WTC11 (cell line): ENCODE results near the gene TAAR9. TPM values are rescaled to one million over a fixed set of nuclear protein-coding genes. Genes with fewer than 3 reads are reported as not detected.
A peak's percentile ranks its signal among the peaks of the same experiment; 100 is the strongest.
"Not testable (repeated sequence)": the region's sequence is repeated elsewhere in the genome, so short reads cannot be mapped to it uniquely, and the experiment has no call there.

Experiments used
- ATAC-seq: fragments of 200-7000 bp; cut with Tn5 transposase; 2 replicates; pipeline ENCODE4 v1.10.0; 2021; ENCODE audit warnings: mild to moderate bottlenecking, moderate library complexity
- CTCF ChIA-PET: fragments of 300-600 bp; sonication (Branson Sonifier 250); formaldehyde crosslinking; loops from one replicate; lab custom pipeline; 2021; ENCODE audit warnings: antibody characterized with exemption; lab: Charles Lee
- POLR2A ChIA-PET: fragments of 350-600 bp; sonication (Branson Sonifier 250); formaldehyde crosslinking; loops from one replicate; lab custom pipeline; 2021; ENCODE audit warnings: antibody characterized with exemption; lab: Charles Lee
- DNase-seq: peaks from one replicate; pipeline ENCODE4 v3.0.0; 2021; ENCODE audit warnings: low spot score
- H3K27ac Mint-ChIP-seq: 2 replicates; pipeline ENCODE4 v1.8.0; 2021; ENCODE audit warnings: mixed read lengths
- H3K27me3 Mint-ChIP-seq: 2 replicates; pipeline ENCODE4 v1.8.0; 2021; ENCODE audit warnings: low read depth, mild to moderate bottlenecking, moderate library complexity, mixed read lengths
- H3K36me3 Mint-ChIP-seq: 2 replicates; pipeline ENCODE4 v1.8.0; 2021; ENCODE audit warnings: mixed read lengths
- H3K4me1 Mint-ChIP-seq: 2 replicates; pipeline ENCODE4 v1.8.0; 2022; ENCODE audit warnings: mixed read lengths
- H3K4me3 Mint-ChIP-seq: 2 replicates; pipeline ENCODE4 v1.8.0; 2021; ENCODE audit warnings: mild to moderate bottlenecking, moderate library complexity, mixed read lengths
- H3K9me3 Mint-ChIP-seq: 2 replicates; pipeline ENCODE4 v1.8.0; 2021; ENCODE audit warnings: mixed read lengths
- ELF4 ChIP-seq: sonication (generic); formaldehyde crosslinking; IDR thresholded peaks from 2 replicates; pipeline ENCODE4 v1.8.1; 2022; ENCODE audit warnings: low read depth, mild to moderate bottlenecking, moderate library complexity, missing genetic modification reagents
- FOXJ3 ChIP-seq: sonication (generic); formaldehyde crosslinking; IDR thresholded peaks from 2 replicates; pipeline ENCODE4 v1.9.0; 2021; ENCODE audit warnings: missing genetic modification reagents, mild to moderate bottlenecking, borderline replicate concordance
- HMGA2 ChIP-seq: fragments of 250-450 bp; sonication (Bioruptor Pico); IDR thresholded peaks from 2 replicates; pipeline ENCODE4 v1.4.0; 2021; ENCODE audit warnings: mild to moderate bottlenecking, moderate library complexity
- NFYB ChIP-seq: sonication (generic); formaldehyde crosslinking; conservative IDR thresholded peaks from 2 replicates; pipeline ENCODE4 v1.8.0; 2022; ENCODE audit warnings: low read depth, missing genetic modification reagents
- NR2C2 ChIP-seq: sonication (generic); formaldehyde crosslinking; IDR thresholded peaks from 2 replicates; pipeline ENCODE4 v1.8.0; 2022; ENCODE audit warnings: mild to moderate bottlenecking, missing genetic modification reagents
- PRRX2 ChIP-seq: fragments of 250-450 bp; sonication (Bioruptor Pico); IDR thresholded peaks from 2 replicates; pipeline ENCODE4 v1.8.0; 2021; ENCODE audit warnings: mild to moderate bottlenecking
- TEAD4 ChIP-seq: sonication (generic); formaldehyde crosslinking; IDR thresholded peaks from 2 replicates; pipeline ENCODE4 v1.8.0; 2022; ENCODE audit warnings: mild to moderate bottlenecking, missing genetic modification reagents
- ZNF138 ChIP-seq: sonication (generic); formaldehyde crosslinking; conservative IDR thresholded peaks from 2 replicates; pipeline ENCODE4 v1.8.1; 2022; ENCODE audit warnings: mild to moderate bottlenecking, moderate library complexity, missing genetic modification reagents
- ZNF263 ChIP-seq: sonication (generic); formaldehyde crosslinking; IDR thresholded peaks from 2 replicates; pipeline ENCODE4 v1.8.1; 2022; ENCODE audit warnings: low read depth, mild to moderate bottlenecking, moderate library complexity, missing genetic modification reagents
- total RNA-seq: library from RNA; stranded (reverse); gene quantifications from 3 replicates; pipeline ENCODE4 v1.2.3, GENCODE V29; 2021
- TF ChIP-seq, protein P1 (sequence below): sonication (generic); formaldehyde crosslinking; IDR thresholded peaks from 2 replicates; pipeline ENCODE4 v1.8.1; 2023; ENCODE audit warnings: mild to moderate bottlenecking, missing genetic modification reagents, moderate library complexity
- TF ChIP-seq, protein P2 (sequence below): fragments of 250-450 bp; sonication (Bioruptor Pico); IDR thresholded peaks from 2 replicates; pipeline ENCODE4 v1.8.0; 2021; ENCODE audit warnings: mild to moderate bottlenecking
- TF ChIP-seq, protein P3 (sequence below): fragments of 250-450 bp; sonication (Bioruptor Pico); conservative IDR thresholded peaks from 2 replicates; pipeline ENCODE4 v1.9.0; 2021; ENCODE audit warnings: mild to moderate bottlenecking
- TF ChIP-seq, protein P4 (sequence below): fragments of 250-450 bp; sonication (Bioruptor Pico); IDR thresholded peaks from 2 replicates; pipeline ENCODE4 v2.1.2; 2022; ENCODE audit warnings: mild to moderate bottlenecking, moderate library complexity
- TF ChIP-seq, protein P5 (sequence below): fragments of 250-450 bp; sonication (Bioruptor Pico); IDR thresholded peaks from 2 replicates; pipeline ENCODE4 v1.9.0; 2021; ENCODE audit warnings: mild to moderate bottlenecking, borderline replicate concordance
- TF ChIP-seq, protein P6 (sequence below): sonication (generic); formaldehyde crosslinking; IDR thresholded peaks from 2 replicates; pipeline ENCODE4 v1.8.0; 2023; ENCODE audit warnings: missing genetic modification reagents
- TF ChIP-seq, protein P7 (sequence below): fragments of 250-450 bp; sonication (Bioruptor Pico); IDR thresholded peaks from 2 replicates; pipeline ENCODE4 v1.9.0; 2021; ENCODE audit warnings: moderate library complexity, mild to moderate bottlenecking, inconsistent platforms, borderline replicate concordance

Gene TAAR9
- total RNA-seq, 1 experiment from 2014 or later = not detected

DNA sequence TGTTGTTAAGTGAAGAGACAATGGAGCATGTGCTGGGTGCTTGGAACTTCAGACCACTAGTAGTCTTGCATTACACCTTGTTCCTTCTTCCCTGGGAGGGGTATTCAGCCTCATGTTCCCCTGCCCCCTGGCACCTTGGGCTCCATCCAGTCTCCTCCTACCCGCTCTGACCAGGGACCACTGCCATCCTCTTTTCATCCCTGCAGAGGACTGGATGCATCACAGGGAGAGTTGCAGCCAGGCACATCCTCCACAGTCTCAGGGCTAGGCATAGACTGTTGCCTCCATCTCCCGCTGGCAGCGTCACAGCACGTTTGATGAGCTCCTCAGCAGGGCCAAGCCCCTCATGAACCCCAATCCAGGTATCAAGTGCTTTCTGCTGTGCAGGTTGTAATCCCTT lies 13.1 kb downstream of the TAAR9 start:
- POLR2A ChIA-PET = no interaction called here
- no peaks in the 10 kb centered on the region for H3K27me3 Mint-ChIP-seq

DNA sequence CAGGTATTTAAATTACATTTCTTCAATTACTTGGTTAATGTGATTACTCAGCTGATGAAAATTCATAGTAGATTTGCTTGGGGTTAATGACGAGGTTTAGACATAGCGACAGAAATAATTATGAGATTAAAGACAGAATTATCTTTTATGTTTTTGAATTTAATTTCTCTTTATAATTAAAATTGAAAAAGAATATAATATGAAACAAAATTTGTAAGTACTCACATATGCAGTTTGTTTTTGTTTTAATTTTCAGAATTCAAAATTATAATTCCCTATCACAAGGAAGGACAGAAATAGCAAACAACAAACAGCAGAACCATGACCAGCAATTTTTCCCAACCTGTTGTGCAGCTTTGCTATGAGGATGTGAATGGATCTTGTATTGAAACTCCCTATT lies 14.3 kb downstream of the TAAR9 start, which contains the start of gene TAAR8:
Gene TAAR8, plus strand, starts transcription at position 301 of the 400 bp plus-strand sequence. Its CDS starts 21 bp downstream, at position 322.
- ATAC-seq (no peak), DNase-seq (no peak)
- CTCF ChIA-PET = no interaction called here
- POLR2A ChIA-PET = no interaction called here
- TF ChIP-seq, protein P1, sequence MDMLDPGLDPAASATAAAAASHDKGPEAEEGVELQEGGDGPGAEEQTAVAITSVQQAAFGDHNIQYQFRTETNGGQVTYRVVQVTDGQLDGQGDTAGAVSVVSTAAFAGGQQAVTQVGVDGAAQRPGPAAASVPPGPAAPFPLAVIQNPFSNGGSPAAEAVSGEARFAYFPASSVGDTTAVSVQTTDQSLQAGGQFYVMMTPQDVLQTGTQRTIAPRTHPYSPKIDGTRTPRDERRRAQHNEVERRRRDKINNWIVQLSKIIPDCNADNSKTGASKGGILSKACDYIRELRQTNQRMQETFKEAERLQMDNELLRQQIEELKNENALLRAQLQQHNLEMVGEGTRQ (CRISPR knock-in tag) = no peak
- TF ChIP-seq, protein P2, sequence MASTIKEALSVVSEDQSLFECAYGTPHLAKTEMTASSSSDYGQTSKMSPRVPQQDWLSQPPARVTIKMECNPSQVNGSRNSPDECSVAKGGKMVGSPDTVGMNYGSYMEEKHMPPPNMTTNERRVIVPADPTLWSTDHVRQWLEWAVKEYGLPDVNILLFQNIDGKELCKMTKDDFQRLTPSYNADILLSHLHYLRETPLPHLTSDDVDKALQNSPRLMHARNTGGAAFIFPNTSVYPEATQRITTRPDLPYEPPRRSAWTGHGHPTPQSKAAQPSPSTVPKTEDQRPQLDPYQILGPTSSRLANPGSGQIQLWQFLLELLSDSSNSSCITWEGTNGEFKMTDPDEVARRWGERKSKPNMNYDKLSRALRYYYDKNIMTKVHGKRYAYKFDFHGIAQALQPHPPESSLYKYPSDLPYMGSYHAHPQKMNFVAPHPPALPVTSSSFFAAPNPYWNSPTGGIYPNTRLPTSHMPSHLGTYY (CRISPR knock-in tag) = no peak
- no peak for TF ChIP-seq ELF4
- Mint-ChIP-seq H3K27ac (no peak within 1 kb of the TSS), H3K27me3 (no peaks in the 10 kb centered on the region), H3K4me3 (no peak within 1 kb of the TSS), H3K4me1 (peaks cover 27% of the 10 kb centered on the region), H3K9me3 (no peaks in the 10 kb centered on the region), H3K36me3 (no peaks in the 10 kb centered on the region)

More for the DNA sequence above, 13.1 kb downstream of the TAAR9 start:
- no peak for DNase-seq
- TF ChIP-seq NR2C2 (CRISPR knock-in tag) (no peak), ZNF138 (no peak), PRRX2 (no peak), TEAD4 (CRISPR knock-in tag) (no peak), NFYB (no peak)
- TF ChIP-seq, protein P3, sequence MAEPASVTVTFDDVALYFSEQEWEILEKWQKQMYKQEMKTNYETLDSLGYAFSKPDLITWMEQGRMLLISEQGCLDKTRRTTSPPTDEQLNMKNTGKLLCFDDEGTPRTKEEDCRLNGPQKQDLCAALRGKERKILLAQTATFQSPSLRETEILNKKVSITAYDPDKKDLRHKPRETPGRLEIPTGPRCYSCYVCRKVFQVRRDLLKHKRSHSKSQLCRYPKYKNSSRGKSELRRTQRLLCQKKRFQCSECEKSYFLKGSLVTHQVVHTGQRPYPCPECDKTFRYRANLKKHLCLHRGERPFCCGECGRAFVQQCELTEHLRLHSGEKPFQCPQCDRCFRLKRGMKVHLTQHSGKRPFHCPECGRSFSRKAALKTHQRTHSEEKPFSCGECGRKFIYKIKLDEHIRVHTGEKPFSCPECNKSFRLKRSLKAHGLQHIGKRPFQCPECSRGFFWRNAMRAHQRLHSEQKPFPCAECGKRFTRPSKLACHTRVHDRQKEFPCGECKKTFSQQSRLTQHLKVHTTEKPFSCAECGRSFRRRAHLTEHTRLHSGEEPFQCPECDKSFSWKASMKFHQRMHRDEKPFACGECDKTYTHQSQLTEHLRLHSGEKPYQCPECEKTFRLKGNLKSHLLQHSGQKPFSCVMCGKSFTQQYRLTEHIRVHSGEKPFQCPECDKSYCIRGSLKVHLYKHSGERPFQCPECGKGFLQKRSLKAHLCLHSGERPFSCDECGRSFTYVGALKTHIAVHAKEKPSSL = no peak
- TF ChIP-seq, protein P4, sequence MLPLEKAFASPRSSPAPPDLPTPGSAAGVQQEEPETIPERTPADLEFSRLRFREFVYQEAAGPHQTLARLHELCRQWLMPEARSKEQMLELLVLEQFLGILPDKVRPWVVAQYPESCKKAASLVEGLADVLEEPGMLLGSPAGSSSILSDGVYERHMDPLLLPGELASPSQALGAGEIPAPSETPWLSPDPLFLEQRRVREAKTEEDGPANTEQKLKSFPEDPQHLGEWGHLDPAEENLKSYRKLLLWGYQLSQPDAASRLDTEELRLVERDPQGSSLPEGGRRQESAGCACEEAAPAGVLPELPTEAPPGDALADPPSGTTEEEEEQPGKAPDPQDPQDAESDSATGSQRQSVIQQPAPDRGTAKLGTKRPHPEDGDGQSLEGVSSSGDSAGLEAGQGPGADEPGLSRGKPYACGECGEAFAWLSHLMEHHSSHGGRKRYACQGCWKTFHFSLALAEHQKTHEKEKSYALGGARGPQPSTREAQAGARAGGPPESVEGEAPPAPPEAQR (CRISPR knock-in tag) = no peak
- ATAC-seq = peak; percentile 44
- Mint-ChIP-seq H3K4me1 (peaks cover 27% of the 10 kb centered on the region), H3K4me3 (no peak overlapping the region), H3K36me3 (no peaks in the 10 kb centered on the region), H3K9me3 (no peaks in the 10 kb centered on the region), H3K27ac (no peak overlapping the region)
- CTCF ChIA-PET = interaction anchor here (1.0 kb wide), 1 partner anchor 271 kb away, joined by 5 read pairs; no protein-coding TSS in a partner anchor

DNA sequence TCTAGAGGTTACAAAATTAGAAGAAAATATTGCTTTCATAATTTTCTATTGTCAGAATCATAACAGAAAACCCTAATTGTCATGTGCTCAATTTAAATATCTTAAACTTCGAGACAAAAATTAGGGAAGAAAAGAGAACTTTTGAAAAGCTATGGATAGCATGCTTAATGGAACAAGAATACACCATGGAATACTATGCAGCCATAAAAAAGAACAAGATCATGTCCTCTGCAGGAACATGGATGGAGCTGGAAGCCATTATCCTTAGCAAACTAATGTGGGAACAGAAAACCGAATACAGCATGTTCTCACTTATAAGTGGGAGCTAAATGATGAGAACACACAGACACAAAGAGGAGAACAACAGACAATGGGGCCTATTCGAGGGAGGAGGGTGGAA lies 22.0 kb downstream of the TAAR9 start:
- H3K27me3 Mint-ChIP-seq, ATAC-seq, DNase-seq, H3K27ac Mint-ChIP-seq, POLR2A ChIA-PET, CTCF ChIA-PET, H3K36me3 Mint-ChIP-seq, H3K4me1 Mint-ChIP-seq, H3K4me3 Mint-ChIP-seq, H3K9me3 Mint-ChIP-seq: not testable (repeated sequence)

DNA sequence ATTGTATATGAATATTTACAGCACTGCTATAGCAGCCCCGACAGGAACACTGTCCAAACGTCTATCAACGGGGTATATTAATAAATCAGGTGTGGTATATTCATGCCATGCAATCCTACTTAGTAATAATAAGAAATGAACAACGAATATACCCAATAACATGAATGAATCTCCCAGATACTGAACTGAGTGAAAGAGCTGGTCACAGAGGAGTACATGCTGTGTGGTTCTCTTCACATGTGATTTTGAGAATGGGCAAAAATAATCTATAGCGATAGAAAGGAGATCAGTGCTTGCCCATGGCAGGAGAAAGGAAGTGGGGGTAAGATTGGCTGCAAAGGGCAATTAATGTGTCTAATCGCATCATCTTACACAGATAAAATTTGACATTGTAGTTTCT lies 28.3 kb downstream of the TAAR9 start:
- Mint-ChIP-seq H3K27me3 (no peaks in the 10 kb centered on the region), H3K36me3 (no peaks in the 10 kb centered on the region), H3K9me3 (no peaks in the 10 kb centered on the region), H3K4me1 (peaks cover 33% of the 10 kb centered on the region), H3K27ac (no peak overlapping the region), H3K4me3 (no peak overlapping the region)
- ChIA-PET CTCF (no interaction called here), POLR2A (no interaction called here)
- no peak for ATAC-seq
- DNase-seq = no peak
- TF ChIP-seq HMGA2 (CRISPR knock-in tag) (no peak), ZNF263 (no peak), FOXJ3 (no peak), PRRX2 (no peak)
- TF ChIP-seq, protein P5, sequence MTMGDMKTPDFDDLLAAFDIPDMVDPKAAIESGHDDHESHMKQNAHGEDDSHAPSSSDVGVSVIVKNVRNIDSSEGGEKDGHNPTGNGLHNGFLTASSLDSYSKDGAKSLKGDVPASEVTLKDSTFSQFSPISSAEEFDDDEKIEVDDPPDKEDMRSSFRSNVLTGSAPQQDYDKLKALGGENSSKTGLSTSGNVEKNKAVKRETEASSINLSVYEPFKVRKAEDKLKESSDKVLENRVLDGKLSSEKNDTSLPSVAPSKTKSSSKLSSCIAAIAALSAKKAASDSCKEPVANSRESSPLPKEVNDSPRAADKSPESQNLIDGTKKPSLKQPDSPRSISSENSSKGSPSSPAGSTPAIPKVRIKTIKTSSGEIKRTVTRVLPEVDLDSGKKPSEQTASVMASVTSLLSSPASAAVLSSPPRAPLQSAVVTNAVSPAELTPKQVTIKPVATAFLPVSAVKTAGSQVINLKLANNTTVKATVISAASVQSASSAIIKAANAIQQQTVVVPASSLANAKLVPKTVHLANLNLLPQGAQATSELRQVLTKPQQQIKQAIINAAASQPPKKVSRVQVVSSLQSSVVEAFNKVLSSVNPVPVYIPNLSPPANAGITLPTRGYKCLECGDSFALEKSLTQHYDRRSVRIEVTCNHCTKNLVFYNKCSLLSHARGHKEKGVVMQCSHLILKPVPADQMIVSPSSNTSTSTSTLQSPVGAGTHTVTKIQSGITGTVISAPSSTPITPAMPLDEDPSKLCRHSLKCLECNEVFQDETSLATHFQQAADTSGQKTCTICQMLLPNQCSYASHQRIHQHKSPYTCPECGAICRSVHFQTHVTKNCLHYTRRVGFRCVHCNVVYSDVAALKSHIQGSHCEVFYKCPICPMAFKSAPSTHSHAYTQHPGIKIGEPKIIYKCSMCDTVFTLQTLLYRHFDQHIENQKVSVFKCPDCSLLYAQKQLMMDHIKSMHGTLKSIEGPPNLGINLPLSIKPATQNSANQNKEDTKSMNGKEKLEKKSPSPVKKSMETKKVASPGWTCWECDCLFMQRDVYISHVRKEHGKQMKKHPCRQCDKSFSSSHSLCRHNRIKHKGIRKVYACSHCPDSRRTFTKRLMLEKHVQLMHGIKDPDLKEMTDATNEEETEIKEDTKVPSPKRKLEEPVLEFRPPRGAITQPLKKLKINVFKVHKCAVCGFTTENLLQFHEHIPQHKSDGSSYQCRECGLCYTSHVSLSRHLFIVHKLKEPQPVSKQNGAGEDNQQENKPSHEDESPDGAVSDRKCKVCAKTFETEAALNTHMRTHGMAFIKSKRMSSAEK = no peak
- TF ChIP-seq, protein P6, sequence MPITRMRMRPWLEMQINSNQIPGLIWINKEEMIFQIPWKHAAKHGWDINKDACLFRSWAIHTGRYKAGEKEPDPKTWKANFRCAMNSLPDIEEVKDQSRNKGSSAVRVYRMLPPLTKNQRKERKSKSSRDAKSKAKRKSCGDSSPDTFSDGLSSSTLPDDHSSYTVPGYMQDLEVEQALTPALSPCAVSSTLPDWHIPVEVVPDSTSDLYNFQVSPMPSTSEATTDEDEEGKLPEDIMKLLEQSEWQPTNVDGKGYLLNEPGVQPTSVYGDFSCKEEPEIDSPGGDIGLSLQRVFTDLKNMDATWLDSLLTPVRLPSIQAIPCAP = no peak
- TF ChIP-seq, protein P7, sequence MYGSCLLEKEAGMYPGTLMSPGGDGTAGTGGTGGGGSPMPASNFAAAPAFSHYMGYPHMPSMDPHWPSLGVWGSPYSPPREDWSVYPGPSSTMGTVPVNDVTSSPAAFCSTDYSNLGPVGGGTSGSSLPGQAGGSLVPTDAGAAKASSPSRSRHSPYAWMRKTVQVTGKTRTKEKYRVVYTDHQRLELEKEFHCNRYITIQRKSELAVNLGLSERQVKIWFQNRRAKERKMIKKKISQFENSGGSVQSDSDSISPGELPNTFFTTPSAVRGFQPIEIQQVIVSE = no peak
